Kidney epithelial cell (primary cell): ENCODE data around the gene ERCC6L. TPM values are rescaled to one million over a fixed set of nuclear protein-coding genes. Genes with fewer than 3 reads are reported as not detected.
"Not testable (repeated sequence)": the region's sequence is repeated elsewhere in the genome, so short reads cannot be mapped to it uniquely, and the experiment has no call there.

ENCODE experiments used
- DNase-seq: peaks from one replicate; pipeline ENCODE4 v3.0.0-alpha.2; 2010; ENCODE audit warnings: low read depth
- H3K27me3 ChIP-seq: 2 replicates; pipeline ENCODE4 v1.6.0; 2011; ENCODE audit warnings: low read length; ENCODE audit not compliant: control insufficient read depth, insufficient read depth
- H3K36me3 ChIP-seq: 2 replicates; pipeline ENCODE4 v1.5.1; 2011; ENCODE audit warnings: low read length; ENCODE audit not compliant: control insufficient read depth, insufficient read depth
- H3K4me3 ChIP-seq: 2 replicates; pipeline ENCODE4 v1.5.1; 2011; ENCODE audit warnings: low read depth, mild to moderate bottlenecking, control low read depth, low read length
- CTCF ChIP-seq: IDR thresholded peaks from 2 replicates; pipeline ENCODE4 v1.5.1; 2011; ENCODE audit warnings: mild to moderate bottlenecking, moderate library complexity, low read length, control low read depth, inconsistent platforms; ENCODE audit not compliant: insufficient read depth, poor library complexity, severe bottlenecking
- total RNA-seq: library from RNA; depleted of rRNA; stranded (reverse); fragments of >200 nt; gene quantifications from 2 replicates; pipeline ENCODE4 v1.2.3, GENCODE V29; 2015

The ERCC6L gene
- total RNA-seq, 1 donor from 2014 or later = 0.92 TPM

DNA sequence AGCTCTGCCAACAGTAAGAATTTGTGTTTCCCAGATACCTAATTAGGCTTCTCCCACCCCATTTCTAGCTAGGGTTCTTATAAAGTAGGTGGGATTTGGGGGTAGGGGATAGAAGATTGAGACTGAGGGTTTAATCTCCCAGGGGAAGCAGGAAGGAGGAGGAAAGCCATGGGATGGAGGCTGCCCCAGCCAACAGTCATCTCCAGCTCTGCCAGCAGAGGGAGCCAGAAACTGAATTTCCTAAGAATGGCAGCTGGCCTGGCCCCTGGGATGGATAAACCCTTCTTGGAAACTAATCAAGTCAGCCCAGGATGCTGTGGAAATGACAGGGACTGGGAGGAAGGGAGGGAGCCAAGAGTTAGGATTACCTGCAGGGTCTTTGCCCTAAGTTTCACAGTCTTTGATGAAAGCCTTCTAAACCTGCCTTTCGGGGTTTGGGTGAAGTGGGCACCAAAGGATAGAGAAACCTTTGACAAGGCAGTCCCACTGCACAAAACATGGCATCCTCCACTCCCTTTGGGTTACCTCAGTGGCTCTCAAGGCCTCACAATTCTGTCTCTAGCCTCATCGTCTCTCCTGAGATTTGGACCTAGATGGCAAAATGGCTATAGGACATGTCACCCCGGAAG, 6.7 kb upstream of the ERCC6L start:
- DNase-seq = no peak
- Histone ChIP-seq H3K36me3 (no peaks in the 10 kb centered on the region), H3K4me3 (no peak overlapping the region), H3K27me3 (peaks cover 6% of the 10 kb centered on the region)
- peak; percentile 82 for TF ChIP-seq CTCF

- Histone ChIP-seq H3K4me3 (no peak overlapping the region), H3K36me3 (no peaks in the 10 kb centered on the region), H3K27me3 (peaks cover 6% of the 10 kb centered on the region)
- no peak for TF ChIP-seq CTCF
- DNase-seq = no peak
Observed at GRCh38 chrX:72243472-72243871, 4.6 kb upstream of the ERCC6L start.

DNA sequence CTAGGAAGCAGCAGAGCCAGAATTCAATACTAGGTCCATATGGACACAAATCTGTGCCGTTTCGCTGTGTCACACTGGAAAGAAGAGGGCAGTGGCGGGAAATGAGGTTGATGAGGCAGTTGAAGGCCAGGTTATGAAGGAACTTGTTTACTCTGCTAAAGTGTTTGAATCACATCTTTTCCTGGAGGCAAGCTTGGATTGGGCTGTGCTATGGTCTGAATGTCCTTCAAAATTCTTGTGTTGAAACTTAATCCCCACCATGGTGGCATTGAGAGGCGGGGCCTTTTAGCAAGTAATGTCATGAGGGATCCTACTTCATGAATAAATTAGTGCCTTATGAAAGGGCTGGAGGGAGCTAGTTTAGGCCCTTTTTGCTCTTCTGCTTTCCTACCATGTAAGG, 2.1 kb upstream of the ERCC6L start:
- no peak for DNase-seq
- TF ChIP-seq CTCF = no peak
- Histone ChIP-seq H3K36me3 (no peaks in the 10 kb centered on the region), H3K27me3 (peaks cover 6% of the 10 kb centered on the region), H3K4me3 (no peak overlapping the region)

DNA sequence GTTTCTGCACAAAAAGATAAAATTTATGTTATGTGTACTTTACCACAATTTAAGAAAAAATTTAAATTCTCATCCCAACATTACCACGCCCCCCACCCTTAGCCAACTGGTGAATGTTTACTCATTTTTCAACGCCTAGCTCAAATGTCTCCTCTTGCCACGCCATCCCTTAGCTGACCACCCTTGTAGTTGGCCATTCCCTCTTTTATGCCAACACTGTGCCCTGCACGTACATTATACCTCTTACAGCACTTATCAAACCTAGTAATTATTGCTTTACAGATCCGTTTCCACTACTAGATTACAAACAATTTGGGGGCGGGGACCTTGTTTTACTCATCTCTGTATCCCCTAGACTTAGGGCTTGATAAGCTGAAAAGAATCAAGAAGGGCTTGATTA, 644 bp downstream of the ERCC6L start:
- peak overlapping the region; percentile 45 for H3K4me3 ChIP-seq
- no peak for TF ChIP-seq CTCF
- peaks cover 4% of the 10 kb centered on the region for H3K27me3 ChIP-seq
- H3K36me3 ChIP-seq = no peaks in the 10 kb centered on the region
- DNase-seq = no peak

DNA sequence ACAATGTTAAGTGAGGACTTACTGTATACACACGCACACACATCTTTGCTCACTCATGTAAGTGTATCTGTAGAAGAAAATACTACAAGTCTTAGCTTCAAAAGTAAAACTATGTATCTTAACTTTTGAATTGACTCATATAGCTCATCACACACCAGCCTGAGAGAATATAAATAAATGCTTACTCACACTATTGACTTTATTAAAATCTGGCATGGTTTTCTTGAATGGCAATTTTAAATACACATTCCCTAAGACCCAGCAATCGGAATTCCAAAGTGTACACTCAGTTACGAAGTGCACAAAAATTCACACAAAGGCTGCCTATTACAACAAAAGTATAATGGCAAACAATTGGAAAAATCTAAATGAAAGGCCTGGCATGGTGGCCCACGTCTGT, 2.0 kb downstream of the ERCC6L start:
- no peaks in the 10 kb centered on the region for H3K36me3 ChIP-seq
- no peak for DNase-seq
- TF ChIP-seq CTCF = no peak
- H3K4me3 ChIP-seq = no peak overlapping the region
- peaks cover under 1% of the 10 kb centered on the region for H3K27me3 ChIP-seq

GRCh38 chrX:72230290-72230689, 8.5 kb downstream of the ERCC6L start:
- Histone ChIP-seq H3K4me3 (no peak overlapping the region), H3K27me3 (no peaks in the 10 kb centered on the region), H3K36me3 (no peaks in the 10 kb centered on the region)
- no peak for TF ChIP-seq CTCF
- DNase-seq = no peak

DNA sequence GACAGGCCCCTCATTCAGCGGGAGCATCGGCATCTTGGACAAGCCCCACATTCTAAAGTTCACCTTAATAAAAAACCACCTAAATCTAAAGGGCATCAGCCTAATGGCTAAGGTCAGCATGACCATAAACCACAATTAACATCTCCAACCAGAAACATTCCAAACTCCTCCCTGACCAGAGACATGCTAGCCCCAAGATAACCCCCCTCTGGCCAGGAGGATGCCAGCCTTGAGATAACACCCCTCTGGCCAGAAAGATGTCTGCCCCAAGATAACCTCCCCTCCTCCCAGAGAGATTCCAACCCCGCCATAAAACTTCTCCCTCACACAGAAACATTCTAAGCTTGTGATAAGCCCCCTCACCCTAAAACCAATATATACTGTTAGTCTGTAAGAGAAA, 18.5 kb downstream of the ERCC6L start:
- DNase-seq, H3K27me3 ChIP-seq, H3K36me3 ChIP-seq, H3K4me3 ChIP-seq: not testable (repeated sequence)
